Lower leg skin (tissue), 3 donors: ENCODE results near the gene ATRN.

Source experiments
- CTCF ChIP-seq, 3 donors: fragments of 450-650 bp; IDR thresholded peaks; one replicate each; pipeline ENCODE4 v1.5.1; 2016; ENCODE audit warnings: antibody characterized with exemption in 3 of 3, mild to moderate bottlenecking in 3 of 3, moderate library complexity in 2 of 3
- POLR2A ChIP-seq, 2 donors: fragments of 450-650 bp; IDR thresholded peaks; one replicate each; pipeline ENCODE4 v1.6.1; 2016 to 2017; ENCODE audit warnings: antibody characterized with exemption in 2 of 2, mild to moderate bottlenecking in 1 of 2, moderate library complexity in 1 of 2

- TF ChIP-seq CTCF (IDR thresholded peaks at IDR 0.05) (no peak), POLR2A (IDR thresholded peaks at IDR 0.05) (no peak)
These were observed 211.3 kb downstream of the ATRN start, which contains the start of gene ADAM33 for GRCh38 chr20:3681931-3682781.
